OCI-LY3 (cell line): Measurements from ENCODE around the gene ALOX5.
"Not testable (repeated sequence)": the region's sequence is repeated elsewhere in the genome, so short reads cannot be mapped to it uniquely, and the experiment has no call there.

Experiments
- EZH2phosphoT487 ChIP-seq: fragments of 200-600 bp; shearing (Covaris generic); IDR thresholded peaks from 2 replicates; pipeline ENCODE4 v1.6.1; 2018; ENCODE audit warnings: antibody characterized with exemption, mixed run types, low read depth
- TF ChIP-seq, protein P1 (sequence below): fragments of 200-600, 300-600 bp; sonication (generic); IDR thresholded peaks from 2 replicates; pipeline ENCODE4 v1.5.1; 2014; ENCODE audit warnings: antibody characterized with exemption, low read length, low read depth

GRCh38 chr10:45389671-45390070 lies 15.7 kb downstream of the ALOX5 start:
- TF ChIP-seq, protein P1, sequence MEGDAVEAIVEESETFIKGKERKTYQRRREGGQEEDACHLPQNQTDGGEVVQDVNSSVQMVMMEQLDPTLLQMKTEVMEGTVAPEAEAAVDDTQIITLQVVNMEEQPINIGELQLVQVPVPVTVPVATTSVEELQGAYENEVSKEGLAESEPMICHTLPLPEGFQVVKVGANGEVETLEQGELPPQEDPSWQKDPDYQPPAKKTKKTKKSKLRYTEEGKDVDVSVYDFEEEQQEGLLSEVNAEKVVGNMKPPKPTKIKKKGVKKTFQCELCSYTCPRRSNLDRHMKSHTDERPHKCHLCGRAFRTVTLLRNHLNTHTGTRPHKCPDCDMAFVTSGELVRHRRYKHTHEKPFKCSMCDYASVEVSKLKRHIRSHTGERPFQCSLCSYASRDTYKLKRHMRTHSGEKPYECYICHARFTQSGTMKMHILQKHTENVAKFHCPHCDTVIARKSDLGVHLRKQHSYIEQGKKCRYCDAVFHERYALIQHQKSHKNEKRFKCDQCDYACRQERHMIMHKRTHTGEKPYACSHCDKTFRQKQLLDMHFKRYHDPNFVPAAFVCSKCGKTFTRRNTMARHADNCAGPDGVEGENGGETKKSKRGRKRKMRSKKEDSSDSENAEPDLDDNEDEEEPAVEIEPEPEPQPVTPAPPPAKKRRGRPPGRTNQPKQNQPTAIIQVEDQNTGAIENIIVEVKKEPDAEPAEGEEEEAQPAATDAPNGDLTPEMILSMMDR = not testable (repeated sequence)
- TF ChIP-seq EZH2phosphoT487 = not testable (repeated sequence)
